Measurements from ENCODE around the gene ASCC1.

DNA sequence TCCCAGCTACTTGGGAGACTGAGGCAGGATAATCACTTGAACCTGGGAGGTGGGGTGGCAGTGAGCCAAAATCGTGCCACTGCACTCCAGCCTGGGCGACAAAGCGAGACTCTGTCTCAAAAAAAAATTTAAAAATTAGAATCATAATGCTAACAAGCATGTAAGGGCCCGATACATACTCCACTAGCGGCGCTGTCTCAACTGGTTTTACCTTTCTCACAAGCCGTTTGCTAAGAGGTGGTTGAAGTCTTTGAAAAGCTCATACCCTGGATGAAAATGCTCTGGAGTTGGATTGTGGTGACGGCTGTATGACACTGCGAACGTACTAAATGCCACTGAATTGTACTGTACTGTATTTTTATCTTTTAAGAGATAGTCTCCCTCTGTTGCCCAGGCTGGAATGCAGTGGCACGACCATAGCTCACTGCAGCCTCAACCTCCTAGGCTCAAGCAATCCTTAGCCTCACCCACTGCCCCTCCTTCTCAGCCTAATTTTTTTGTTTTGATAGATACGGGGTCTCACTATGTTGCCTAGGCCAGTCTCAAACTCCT is 157.7 kb downstream of the ASCC1 start:
- TF ChIP-seq, protein P1, sequence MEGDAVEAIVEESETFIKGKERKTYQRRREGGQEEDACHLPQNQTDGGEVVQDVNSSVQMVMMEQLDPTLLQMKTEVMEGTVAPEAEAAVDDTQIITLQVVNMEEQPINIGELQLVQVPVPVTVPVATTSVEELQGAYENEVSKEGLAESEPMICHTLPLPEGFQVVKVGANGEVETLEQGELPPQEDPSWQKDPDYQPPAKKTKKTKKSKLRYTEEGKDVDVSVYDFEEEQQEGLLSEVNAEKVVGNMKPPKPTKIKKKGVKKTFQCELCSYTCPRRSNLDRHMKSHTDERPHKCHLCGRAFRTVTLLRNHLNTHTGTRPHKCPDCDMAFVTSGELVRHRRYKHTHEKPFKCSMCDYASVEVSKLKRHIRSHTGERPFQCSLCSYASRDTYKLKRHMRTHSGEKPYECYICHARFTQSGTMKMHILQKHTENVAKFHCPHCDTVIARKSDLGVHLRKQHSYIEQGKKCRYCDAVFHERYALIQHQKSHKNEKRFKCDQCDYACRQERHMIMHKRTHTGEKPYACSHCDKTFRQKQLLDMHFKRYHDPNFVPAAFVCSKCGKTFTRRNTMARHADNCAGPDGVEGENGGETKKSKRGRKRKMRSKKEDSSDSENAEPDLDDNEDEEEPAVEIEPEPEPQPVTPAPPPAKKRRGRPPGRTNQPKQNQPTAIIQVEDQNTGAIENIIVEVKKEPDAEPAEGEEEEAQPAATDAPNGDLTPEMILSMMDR (IDR thresholded peaks at IDR 0.05; ENCODE audit: insufficient read depth, low read depth, low read length), result no peak
- TF ChIP-seq EZH2 (IDR thresholded peaks at IDR 0.05; ENCODE audit: insufficient read depth, low read length), result no peak
